Limb (tissue), 2 donors: ENCODE measurements around the gene PSD2.
A peak's percentile ranks its signal among the peaks of the same experiment; 100 is the strongest.
"Not testable (repeated sequence)": the region's sequence is repeated elsewhere in the genome, so short reads cannot be mapped to it uniquely, and the experiment has no call there.

ENCODE experiments used
- DNase-seq, 2 donors: peaks; one replicate each; pipeline ENCODE4 v3.0.0-alpha.2; 2016; ENCODE audit errors: extremely low spot score in 2 of 2

The PSD2 gene

GRCh38 chr5:139789116-139789844 is 6.3 kb upstream of the PSD2 start:
- no peak for DNase-seq

DNA sequence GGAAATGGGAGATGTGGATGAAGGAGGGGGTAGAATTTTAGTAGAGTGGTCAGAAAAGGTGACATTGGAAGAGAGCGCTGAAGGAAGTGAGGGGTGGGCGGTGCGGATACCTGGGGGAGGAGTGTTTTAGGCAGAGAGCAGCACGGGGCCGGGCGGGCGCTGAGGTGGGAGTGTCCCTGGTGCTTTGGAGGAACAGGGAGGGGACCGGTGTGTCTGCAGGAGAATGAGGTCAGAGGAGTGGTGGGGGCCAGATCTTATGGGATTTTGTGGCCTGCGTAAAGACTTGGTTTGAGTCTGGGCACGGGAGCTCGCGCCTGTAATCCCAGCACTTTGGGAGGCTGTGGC is 5.8 kb upstream of the PSD2 start:
- DNase-seq = no peak

DNA sequence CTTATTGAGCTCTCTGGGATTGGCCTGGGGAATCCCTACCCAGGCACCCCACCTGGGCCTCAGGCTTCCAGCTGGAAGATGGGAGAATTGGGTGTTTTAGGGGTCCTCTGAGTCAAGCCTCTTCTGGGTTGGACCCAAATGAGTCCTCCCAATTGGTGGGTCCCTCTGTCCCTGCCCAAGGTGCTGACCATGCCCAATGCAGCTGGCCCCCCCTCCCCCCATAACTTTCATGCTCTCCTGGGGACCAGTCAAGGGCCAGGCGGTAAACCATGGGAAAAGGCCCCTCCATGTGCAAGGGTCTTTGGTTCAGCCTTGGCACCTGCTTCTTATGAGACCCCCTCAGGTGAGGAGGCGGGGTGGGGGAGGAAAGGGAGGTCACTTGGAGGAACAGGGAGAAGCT is 3.4 kb upstream of the PSD2 start:
- DNase-seq = no peak

GRCh38 chr5:139792655-139793054 is 3.0 kb upstream of the PSD2 start:
- DNase-seq = not testable (repeated sequence)

- no peak for DNase-seq
Measured at GRCh38 chr5:139794067-139794846, 1.4 kb upstream of the PSD2 start.

- peak in 1 of 2 donors; percentile 55 for DNase-seq
Measured at GRCh38 chr5:139796061-139796806, 626 bp downstream of the PSD2 start.

DNA sequence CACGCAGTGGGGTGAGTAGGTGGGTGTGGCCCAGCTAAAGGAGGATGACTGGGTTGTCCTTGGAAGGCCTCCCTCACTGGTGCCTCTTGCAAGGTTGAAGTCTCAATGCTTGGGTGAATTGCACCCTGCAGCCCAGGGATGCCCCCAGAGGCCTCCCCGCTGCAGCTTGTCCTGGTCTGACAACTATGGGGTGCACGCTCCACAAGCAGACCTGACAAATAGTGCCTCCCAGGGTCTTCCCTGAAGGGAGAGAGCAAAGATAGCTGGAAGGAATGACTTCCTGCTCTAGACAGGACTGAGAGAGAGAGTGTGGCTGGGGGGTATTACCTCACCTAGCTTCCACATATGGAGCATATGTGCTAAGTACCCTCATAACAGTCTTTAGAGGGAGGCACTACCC is 1.7 kb downstream of the PSD2 start:
- no peak for DNase-seq

DNA sequence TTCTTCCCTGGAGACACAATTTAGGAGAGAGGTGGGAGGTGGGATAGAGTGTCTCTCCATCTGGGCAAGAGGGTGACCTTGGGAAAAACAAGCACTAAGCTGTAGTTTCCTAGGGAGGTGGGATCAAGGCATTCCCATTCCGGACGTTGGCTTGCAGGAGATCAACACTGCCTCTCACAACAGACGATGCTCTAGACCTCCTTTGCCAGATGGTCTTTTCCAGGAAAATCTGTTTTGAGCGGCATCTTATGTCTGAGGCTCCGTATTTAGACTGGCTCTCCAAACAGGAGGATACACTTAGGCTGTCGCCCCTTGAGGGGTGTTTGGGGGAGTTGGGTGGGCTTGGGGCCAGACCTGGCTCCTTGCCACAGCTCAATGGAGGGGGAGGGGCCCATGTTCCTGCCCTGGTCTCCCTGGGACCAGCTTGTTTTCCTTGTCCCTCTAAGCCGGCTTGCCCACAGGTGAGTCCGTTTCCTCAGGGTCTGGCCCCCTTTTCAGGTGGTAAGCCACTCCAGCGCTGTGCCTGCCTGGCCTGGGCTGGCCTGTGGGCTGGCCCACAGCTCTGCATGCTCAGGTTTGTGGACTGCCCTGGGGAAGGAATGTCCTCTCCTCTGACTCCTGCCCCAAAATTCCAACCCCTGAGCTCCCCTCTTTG is 2.4 kb downstream of the PSD2 start:
- peak in 1 of 2 donors; percentile 3 for DNase-seq

DNA sequence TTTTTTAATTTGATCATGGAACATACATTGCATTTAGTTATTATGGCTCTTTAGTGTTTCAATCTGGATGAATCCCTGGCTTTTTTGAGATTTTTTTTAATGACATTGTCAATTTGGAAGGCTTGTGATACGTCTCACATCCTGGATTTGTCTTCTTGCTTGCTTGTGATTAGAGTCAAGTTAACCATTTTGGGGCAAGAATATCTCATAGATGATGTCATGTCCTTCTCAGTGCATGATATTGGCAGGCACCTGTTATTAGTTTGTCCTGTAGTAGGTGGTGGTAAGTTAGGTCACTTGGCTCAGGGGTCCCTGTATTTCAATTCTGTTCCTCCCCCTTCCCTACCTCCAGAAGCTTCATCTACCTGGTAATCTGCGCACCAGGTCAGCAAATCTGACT is 3.3 kb downstream of the PSD2 start:
- no peak for DNase-seq

GRCh38 chr5:139799359-139799758 is 3.8 kb downstream of the PSD2 start:
- DNase-seq = no peak

DNA sequence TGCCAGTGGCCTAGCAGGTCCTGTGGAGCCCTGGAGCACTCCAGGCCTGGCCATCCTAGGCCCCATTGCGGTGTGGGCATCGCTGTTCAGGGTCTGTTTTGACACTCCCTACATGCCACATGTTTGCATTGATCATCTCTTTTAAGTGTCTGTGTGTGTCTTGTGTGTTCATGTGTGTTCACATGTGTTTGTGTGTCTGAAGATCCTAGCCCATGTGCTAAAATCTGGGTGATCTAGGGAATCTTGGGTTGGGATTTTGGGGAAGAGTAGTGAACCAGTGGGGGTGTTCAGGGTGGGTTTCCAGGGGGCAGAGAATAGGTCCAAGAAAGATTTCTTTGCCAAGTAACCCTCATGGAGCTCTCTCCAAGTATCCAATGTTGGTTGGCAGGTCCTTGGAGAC is 8.4 kb downstream of the PSD2 start:
- no peak for DNase-seq

GRCh38 chr5:139804800-139805397 is 9.3 kb downstream of the PSD2 start:
- DNase-seq = no peak

DNA sequence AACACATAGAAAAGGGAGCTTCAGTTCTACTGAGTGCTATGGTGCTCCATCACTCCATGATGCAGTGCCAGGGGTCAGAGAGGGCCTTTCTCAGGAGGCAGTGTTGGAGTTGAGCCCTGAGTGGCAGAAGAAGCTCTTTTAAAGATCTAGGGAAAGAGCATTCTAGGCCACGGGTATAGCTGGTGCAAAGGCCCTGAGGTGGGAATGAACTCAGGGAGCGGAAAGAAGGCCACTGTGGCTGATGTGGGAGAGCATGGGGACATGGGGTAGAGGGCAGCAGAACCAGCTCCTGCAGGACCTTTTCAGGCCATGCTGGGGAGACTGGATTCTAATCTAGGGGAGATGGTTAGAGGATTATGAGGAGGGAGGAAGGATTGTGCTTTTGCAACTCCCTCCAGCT is 9.9 kb downstream of the PSD2 start:
- no peak for DNase-seq

DNA sequence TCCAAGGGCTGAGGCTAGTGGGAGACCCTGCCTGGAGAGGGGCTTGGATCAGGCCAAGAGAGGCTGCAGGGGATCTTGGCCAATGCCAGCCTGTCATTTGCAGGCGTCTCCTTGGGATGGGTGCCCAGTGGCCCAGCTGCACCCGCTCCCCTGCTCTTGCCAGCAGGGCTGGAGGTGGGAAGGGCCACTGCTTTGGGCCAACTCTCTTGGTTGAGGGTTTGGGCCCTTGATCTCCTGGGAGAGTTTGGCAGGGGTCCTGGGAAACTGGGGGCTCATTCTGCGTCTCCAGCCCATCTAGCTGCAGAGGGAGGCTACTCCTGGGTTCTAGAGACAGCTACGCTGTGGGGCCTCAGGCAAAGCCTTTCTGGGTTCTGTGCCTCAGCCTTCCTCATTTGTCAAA is 10.5 kb downstream of the PSD2 start:
- no peak for DNase-seq

DNA sequence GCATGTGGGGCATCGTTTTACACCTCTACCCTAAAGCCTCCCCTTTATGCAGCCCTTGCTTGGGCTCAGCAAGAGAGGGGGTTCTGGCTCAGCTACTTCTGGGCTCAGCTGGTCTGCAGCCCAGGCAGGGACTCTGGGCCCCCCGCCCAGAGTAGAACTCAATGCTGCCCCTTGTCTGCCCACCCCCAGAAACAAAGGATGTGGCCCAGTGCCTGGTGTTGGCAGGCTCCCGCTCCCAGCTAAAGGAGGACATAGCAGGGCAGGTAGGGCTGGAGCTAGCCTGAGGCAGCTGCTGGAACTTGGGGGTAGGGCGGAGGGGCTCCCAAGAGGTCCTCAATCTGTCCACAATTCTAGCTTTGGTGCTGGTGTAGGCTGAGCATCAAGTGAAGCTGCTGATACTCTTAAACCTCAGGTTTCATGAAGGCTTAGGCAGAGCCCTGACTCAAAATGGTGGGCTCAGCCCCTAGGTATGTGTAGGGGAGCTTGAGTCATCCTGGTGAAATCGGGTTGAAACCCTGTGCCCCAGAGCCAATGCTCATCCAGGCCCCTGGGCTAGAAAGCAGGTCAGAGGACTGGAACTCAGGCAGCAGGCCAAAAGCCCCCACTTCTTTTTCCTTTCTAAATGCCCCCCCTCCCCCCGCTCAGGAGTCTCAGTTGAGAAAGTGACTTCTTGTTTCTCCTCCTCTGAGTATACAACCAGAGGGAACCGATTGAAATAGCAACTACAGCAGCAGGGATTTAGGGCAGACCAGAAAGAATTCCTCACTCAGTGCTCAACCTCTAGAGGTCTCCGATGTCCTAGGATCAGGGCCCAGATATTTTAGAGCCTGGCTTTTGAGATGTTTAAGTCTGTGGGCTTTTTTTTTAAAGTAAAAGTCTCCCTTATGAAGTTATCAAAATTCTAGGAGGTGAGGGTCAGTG is 11.4 kb downstream of the PSD2 start:
- no peak for DNase-seq

DNA sequence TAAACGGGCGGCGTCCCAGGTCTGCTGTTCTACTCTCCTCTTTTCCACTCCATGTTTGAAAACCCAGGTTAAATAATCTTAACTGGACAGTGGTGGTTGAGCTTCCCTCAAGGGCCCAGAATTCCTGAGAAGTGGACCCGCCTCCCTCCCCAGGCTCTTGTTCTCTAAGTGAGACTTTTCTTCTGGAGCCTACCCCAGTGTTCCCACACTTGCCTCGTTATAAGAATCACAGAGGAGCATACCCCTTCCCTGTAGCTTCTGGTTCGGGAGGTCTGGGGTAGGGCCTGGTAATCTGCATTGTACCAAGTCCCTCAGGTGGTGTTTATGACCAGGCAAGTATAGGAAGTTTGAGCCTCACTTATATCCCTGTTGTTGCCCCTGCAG is 12.0 kb downstream of the PSD2 start:
- DNase-seq = no peak

DNA sequence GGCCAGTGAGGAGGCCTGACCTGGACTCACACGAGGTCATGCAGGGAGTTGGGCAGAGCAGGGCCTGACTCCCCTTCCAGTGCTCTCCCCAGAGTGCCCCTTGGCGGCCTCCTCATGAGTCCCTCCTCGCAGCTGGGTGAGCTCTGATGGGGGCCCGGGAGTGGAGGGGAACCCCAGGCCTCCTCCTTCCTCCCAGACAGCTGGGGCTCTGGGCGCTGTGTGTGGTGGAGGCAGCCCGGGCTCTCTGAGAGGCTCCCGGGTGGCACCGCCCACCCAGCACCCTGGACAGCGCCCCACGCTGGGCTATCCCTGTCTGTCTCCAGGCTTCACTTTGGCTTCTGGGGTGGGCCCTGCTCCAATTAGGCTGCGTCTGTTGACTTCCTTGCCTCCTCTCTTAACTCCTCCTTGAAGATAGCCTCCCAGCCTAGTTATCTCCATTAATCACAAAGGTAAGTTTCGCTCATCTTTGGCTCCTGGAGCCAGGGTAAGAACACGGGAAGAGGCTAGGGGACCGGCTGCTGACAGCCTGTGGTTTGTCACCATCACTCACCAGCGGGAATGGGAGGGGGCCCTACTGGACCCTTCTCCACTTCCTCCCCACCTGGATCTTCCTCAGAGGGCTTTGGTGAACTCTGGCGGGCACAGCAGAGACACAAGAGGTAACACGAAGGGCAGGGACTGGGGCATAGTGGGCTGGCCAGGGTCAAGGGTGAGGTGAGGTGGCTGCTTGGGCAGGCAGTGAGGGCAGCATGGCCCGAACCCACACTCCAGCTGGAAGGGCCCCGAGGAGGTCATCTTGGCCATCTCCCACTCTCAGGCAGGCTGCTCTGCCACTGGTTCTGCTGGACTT is 13.1 kb downstream of the PSD2 start:
- peak; percentile 20 to 75 for DNase-seq

GRCh38 chr5:139809331-139809810 is 13.8 kb downstream of the PSD2 start:
- no peak for DNase-seq
